Retinal pigment epithelial cell (primary cell): Measurements from ENCODE around the gene PLCD3.

Source experiments
- DNase-seq: peaks from one replicate; pipeline ENCODE4 v3.0.0-alpha.2; 2010; ENCODE audit warnings: low read depth
- H3K4me3 ChIP-seq: 2 replicates; pipeline ENCODE4 v1.5.1; 2011; ENCODE audit warnings: mild to moderate bottlenecking, low read length, control low read depth, moderate library complexity
- TF ChIP-seq, protein P1 (sequence below): conservative IDR thresholded peaks from 2 replicates; pipeline ENCODE4 v1.5.1; 2011; ENCODE audit warnings: low read depth, low read length, control low read depth, inconsistent platforms

PLCD3 gene

DNA sequence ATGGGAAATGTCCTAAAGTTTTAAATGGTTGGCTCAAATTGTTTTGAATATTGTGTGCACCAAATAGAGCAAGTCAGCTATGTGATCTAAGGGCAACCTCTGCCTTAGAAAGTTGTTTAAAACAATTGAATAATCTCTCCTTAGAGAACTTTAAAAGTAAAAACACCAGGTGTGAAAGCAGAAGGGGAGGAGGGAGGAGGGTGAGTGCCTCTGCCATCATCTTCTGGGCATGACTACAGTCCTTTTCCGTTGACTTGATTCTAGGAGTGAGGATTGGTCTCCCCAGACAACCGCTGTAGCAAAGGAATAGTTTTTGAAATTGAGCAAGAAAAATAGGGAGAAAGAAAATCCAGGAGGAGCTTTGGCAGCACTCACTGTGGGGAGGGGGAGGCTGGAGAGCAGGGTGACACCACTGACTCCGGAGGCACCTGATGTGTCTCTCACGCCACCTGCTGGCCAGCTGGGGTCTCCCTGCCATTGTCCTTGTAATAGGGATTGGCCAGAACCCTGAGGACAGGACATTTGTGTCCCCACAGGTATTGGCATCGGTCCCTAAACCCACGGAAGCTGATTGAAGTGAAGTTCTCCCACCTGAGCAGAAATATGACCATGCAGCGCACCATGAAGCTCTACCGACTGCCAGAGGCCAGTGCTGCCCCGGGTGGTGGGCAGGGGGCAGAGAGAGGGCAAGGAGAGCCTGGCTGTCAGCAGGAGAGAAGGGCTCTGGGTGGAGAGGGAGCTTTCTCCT lies 33.3 kb downstream of the PLCD3 start:
- DNase-seq: peak; percentile 42
- TF ChIP-seq, protein P1, sequence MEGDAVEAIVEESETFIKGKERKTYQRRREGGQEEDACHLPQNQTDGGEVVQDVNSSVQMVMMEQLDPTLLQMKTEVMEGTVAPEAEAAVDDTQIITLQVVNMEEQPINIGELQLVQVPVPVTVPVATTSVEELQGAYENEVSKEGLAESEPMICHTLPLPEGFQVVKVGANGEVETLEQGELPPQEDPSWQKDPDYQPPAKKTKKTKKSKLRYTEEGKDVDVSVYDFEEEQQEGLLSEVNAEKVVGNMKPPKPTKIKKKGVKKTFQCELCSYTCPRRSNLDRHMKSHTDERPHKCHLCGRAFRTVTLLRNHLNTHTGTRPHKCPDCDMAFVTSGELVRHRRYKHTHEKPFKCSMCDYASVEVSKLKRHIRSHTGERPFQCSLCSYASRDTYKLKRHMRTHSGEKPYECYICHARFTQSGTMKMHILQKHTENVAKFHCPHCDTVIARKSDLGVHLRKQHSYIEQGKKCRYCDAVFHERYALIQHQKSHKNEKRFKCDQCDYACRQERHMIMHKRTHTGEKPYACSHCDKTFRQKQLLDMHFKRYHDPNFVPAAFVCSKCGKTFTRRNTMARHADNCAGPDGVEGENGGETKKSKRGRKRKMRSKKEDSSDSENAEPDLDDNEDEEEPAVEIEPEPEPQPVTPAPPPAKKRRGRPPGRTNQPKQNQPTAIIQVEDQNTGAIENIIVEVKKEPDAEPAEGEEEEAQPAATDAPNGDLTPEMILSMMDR: peak; percentile 94
- H3K4me3 ChIP-seq: no peak overlapping the region

DNA sequence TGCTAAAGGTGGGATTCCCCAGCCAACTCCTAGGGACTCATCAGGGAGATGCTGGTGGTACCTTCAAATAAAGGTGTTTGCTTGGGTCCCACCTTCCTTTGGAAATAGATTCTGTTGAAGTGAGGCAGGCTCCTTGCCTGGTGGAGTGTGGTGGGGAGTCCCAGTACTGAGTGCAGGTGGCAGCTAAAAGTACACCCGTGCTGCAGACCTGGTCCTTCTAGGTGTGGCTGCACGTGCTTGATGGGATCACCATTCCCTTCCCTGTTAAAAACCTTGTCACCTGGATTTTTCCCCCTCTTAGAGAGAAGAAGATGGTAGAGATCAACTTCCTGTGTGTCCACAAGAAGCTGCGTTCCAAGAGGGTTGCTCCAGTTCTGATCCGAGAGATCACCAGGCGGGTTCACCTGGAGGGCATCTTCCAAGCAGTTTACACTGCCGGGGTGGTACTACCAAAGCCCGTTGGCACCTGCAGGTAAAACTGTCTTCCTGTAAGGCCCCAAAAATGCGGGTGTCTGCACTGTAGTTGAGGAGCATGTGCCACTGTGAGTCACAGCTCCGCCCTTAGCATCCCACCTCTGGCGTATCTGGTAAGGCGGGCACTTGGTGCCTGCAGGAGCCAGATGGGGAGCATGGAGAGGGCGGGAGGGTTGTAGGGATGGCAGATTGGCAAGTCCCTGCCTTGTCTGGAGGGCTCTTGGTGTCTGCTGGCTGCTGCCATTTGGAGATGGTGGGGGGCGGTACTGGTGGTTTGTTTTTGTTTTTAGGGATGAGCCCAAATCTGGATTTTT lies 34.0 kb downstream of the PLCD3 start:
- H3K4me3 ChIP-seq: no peak overlapping the region
- DNase-seq: no peak
- TF ChIP-seq, protein P1: no peak

DNA sequence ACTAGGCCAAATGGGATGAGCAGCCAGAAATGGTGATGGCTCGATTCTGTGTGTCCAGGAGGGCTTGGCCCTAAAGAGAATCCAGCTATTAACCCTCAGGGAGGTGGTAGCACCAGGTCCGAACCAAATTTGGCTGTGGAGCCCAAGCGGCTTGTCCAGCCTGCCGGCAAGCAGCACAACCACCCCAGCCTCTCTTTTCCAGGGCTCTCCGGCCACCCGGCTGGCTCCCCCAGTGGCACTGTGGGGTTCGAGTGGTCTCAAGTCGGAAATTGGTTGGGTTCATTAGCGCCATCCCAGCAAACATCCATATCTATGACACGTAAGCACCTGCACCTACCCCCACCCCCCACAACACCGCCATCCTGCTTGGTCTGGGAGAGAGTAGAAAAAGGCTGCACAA lies 35.4 kb downstream of the PLCD3 start:
- H3K4me3 ChIP-seq: no peak overlapping the region
- DNase-seq: no peak
- TF ChIP-seq, protein P1: no peak

DNA sequence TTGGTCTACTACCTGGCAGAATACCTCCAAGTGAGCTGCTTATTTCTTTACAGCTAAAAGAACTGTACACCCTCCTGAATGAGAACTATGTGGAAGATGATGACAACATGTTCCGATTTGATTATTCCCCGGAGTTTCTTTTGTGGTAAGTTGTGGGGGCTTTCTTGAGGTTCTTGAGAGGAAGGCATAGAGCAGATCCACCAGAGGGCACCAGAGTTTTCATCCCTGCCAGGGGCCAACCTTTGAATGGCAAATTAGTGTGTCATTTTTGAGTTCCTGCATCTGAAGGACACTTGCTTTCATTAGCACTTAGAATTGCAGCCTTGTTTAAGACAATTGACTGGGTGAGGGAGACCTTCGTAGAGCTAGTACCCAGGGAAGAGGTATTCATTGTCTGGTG lies 36.2 kb downstream of the PLCD3 start:
- no peak for DNase-seq
- no peak overlapping the region for H3K4me3 ChIP-seq
- TF ChIP-seq, protein P1: peak; percentile 70

DNA sequence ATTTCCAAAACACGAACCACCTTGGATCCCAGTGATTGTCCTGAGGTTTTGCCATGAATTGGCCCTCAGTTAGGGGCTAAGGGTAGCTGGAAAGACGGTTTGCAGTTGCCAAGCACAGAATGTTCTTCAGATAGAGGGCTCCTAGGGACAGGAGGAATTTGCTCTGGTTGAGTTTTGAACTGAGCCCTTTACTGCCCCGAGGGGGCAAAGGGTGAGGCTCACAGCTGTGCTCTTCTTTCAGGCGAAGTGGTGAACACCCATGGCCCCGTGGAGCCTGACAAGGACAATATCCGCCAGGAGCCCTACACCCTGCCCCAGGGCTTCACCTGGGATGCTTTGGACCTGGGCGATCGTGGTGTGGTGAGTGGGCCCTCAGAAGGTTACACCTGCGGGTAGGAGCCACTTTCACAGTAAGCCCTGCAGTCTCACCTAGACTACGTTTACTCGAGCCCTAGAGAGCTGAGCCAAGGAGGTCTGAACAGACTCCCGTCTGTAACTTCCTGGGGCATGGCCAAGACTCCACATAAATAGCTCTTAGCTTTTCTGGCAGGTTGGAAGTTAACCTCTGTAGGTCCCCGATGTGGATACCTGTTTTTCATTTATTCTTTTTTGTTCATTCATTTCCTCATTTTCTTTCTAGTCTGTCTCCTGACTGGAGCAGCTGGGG lies 38.7 kb downstream of the PLCD3 start:
- TF ChIP-seq, protein P1: no peak
- H3K4me3 ChIP-seq: no peak overlapping the region
- DNase-seq: peak; percentile 39

DNA sequence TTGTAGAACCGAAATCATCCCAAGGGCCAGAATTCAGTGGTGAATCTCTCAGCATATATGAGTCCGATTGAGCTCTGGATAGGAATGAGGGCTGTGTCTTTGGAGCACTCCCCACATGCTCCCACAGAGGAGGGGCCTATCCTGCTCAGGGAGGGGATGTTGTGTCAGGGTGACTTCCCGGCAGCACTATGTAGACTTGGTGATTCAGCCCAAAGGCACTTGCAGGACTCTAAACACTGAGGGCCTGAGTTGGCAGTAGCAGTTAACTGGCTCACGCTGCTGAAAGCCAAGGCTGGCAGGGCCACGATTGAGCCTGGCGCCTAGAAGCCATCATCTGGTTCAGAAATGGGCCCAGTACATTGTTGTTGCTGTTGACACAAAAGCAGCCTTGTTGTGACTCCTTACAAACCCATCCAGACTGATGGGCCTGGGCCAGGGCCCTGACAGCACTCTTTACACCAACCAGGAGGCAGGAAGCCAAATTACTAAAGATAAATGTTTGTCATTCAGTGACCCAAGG lies 39.3 kb downstream of the PLCD3 start:
- DNase-seq: peak; percentile 96
- H3K4me3 ChIP-seq: no peak overlapping the region
- TF ChIP-seq, protein P1: no peak
